ENCODE data around the gene SPTBN4.

DNA sequence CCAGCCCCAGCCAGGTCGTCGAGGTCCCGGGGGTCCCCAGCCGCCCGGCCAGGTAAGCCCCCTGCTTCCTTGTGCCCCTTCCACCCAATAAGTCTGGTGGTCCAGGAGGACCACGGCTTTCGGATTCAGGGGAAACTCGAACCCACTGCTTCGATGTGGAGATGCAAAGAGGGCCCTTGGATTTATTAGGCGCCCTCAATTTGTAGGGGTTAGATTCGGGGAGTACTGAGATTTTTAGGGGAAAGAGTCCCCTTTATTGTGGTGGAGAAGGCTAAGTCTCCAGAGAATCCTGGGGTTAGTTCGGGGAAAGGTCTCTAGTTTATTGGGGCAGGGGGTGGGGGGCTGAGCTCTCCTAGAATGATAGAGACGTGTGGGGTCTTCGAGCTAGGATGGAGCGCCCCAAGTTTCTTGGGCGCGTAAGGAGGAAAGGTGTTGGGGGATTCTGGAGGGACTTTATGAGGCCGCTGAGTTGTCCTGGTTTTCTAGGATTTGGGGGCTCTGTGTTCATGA, 130.6 kb downstream of the SPTBN4 start:
- no peak for TF ChIP-seq POLR2A (IDR thresholded peaks at IDR 0.05)
- TF ChIP-seq CTCF (IDR thresholded peaks at IDR 0.05): no peak

Data from body of pancreas (tissue), 4 donors.